RWPE1 (cell line): ENCODE data around the gene MYO5A.
"Not testable (repeated sequence)": the region's sequence is repeated elsewhere in the genome, so short reads cannot be mapped to it uniquely, and the experiment has no call there.

ENCODE experiments used
- CTCF ChIA-PET: fragments of 350-600 bp; sonication (Branson Sonifier 250); formaldehyde crosslinking; extraction: SDS; loops from one replicate; lab custom pipeline; 2021; lab: Yijun Ruan, JAX
- POLR2A ChIA-PET: fragments of 400-600 bp; formaldehyde crosslinking; extraction: SDS; loops from one replicate; lab custom pipeline; 2020; ENCODE audit warnings: antibody characterized with exemption; ENCODE audit not compliant: low non-redundant PET; lab: Yijun Ruan, JAX
- DNase-seq: peaks from one replicate; pipeline ENCODE4 v3.0.0; 2012; ENCODE audit warnings: low spot score
- H3K27ac ChIP-seq: fragments of 450-650 bp; 2 replicates; pipeline ENCODE4 v1.5.1; 2017
- CTCF ChIP-seq: fragments of 450-650 bp; conservative IDR thresholded peaks from 2 replicates; pipeline ENCODE4 v1.5.1; 2017; ENCODE audit warnings: low read depth, mild to moderate bottlenecking

MYO5A gene

GRCh38 chr15:52448011-52448890 is 80.4 kb downstream of the MYO5A start:
- CTCF ChIA-PET: no interaction called here
- H3K27ac ChIP-seq: no peak overlapping the region
- TF ChIP-seq CTCF: no peak
- POLR2A ChIA-PET: no interaction called here
- no peak for DNase-seq

- no peak for DNase-seq
- ChIA-PET POLR2A (no interaction called here), CTCF (no interaction called here)
- H3K27ac ChIP-seq: no peak overlapping the region
- TF ChIP-seq CTCF: no peak
Observed at GRCh38 chr15:52445954-52446353, 82.7 kb downstream of the MYO5A start.

DNA sequence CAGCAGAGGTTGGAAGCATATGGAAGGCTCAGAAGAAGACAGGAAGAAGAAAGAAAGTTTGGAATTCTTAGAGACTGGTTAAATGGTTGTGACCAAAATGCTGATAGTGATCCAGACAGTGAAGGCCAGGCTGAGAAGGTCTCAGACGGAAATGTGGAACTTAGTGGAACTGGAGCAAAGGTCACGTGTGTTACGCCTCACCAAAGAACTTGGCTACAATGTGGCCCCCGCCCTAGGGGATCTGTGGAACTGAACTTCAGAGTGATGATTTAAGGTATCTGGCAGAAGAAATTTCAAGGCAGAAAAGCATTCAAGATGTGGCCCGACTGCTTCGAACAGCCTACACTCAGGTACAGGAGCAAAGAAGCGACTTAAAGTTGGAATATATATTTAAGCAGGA is 83.1 kb downstream of the MYO5A start:
- ChIA-PET POLR2A (no interaction called here), CTCF (no interaction called here)
- no peak overlapping the region for H3K27ac ChIP-seq
- DNase-seq: no peak
- no peak for TF ChIP-seq CTCF

- CTCF ChIA-PET: interaction anchor here (0.6 kb wide), 1 partner anchor 36 kb away, joined by 3 read pairs; no protein-coding TSS in a partner anchor
- H3K27ac ChIP-seq, DNase-seq, POLR2A ChIA-PET: not testable (repeated sequence)
Observed at GRCh38 chr15:52443205-52443604, 85.5 kb downstream of the MYO5A start.

DNA sequence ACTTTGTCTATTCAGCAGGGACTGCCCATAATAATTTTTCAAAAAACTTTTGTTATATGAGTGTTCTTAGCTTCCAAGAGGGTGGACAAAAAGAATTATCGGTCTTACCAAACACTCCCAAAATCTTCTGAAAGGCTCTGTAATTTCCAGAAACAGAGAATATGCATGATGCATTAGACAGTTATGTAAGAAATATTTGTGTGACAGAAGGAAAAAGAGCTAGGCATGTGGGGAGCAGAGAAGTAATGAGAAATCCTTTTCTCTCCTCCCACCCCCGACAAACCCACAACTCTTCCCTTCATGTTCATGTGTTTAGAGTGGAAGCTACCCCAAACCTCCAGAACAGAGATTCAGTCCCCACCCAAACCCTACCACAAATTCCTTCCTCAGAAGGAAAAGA is 86.8 kb downstream of the MYO5A start:
- ChIA-PET CTCF (no interaction called here), POLR2A (no interaction called here)
- TF ChIP-seq CTCF: no peak
- no peak for DNase-seq
- no peak overlapping the region for H3K27ac ChIP-seq

- TF ChIP-seq CTCF: no peak
- no peak for DNase-seq
- no peak overlapping the region for H3K27ac ChIP-seq
- CTCF ChIA-PET: no interaction called here
- POLR2A ChIA-PET: no interaction called here
Observed at GRCh38 chr15:52440946-52441345, 87.7 kb downstream of the MYO5A start.

- peak overlapping the region; percentile 12; the same call in 1 of the 2 replicates for H3K27ac ChIP-seq
- ChIA-PET POLR2A (no interaction called here), CTCF (no interaction called here)
- DNase-seq: peak; percentile 66
- TF ChIP-seq CTCF: no peak
Observed at GRCh38 chr15:52440414-52440813, 88.3 kb downstream of the MYO5A start.
